Mammary epithelial cell (primary cell): ENCODE data around the gene HEATR5A.

Experiments used
- EZH2 ChIP-seq: IDR thresholded peaks from 2 replicates; pipeline ENCODE4 v1.6.1; 2012; ENCODE audit warnings: low read length, inconsistent platforms, borderline replicate concordance
- TF ChIP-seq, protein P1 (sequence below), 2 donors: IDR thresholded peaks in 1 of 2; conservative IDR thresholded peaks in 1 of 2; 2 replicates each; pipeline ENCODE4 v1.5.1; 2011 to 2012; ENCODE audit warnings: inconsistent platforms in 2 of 2, low read length in 2 of 2, mild to moderate bottlenecking in 2 of 2, control low read depth in 1 of 2, low read depth in 1 of 2; ENCODE audit not compliant: insufficient read depth in 1 of 2; ENCODE audit errors: extremely low read depth in 1 of 2

GRCh38 chr14:31360919-31361662 lies 59.3 kb downstream of the HEATR5A start:
- TF ChIP-seq, protein P1, sequence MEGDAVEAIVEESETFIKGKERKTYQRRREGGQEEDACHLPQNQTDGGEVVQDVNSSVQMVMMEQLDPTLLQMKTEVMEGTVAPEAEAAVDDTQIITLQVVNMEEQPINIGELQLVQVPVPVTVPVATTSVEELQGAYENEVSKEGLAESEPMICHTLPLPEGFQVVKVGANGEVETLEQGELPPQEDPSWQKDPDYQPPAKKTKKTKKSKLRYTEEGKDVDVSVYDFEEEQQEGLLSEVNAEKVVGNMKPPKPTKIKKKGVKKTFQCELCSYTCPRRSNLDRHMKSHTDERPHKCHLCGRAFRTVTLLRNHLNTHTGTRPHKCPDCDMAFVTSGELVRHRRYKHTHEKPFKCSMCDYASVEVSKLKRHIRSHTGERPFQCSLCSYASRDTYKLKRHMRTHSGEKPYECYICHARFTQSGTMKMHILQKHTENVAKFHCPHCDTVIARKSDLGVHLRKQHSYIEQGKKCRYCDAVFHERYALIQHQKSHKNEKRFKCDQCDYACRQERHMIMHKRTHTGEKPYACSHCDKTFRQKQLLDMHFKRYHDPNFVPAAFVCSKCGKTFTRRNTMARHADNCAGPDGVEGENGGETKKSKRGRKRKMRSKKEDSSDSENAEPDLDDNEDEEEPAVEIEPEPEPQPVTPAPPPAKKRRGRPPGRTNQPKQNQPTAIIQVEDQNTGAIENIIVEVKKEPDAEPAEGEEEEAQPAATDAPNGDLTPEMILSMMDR (conservative IDR thresholded peaks at IDR 0.05 in 1 of 2, IDR thresholded peaks at IDR 0.05 in 1 of 2; ENCODE audit: extremely low read depth in 1 of 2, insufficient read depth in 1 of 2, low read depth in 1 of 2, low read length in 2 of 2), result no peak
- TF ChIP-seq EZH2, result no peak
